GM23338 (cell line): ENCODE results near the gene SERPINB8. TPM values are rescaled to one million over a fixed set of nuclear protein-coding genes. Genes with fewer than 3 reads are reported as not detected.

Experiments used
- ATAC-seq: fragments of 200-7000 bp; cut with Tn5 transposase; 3 replicates; pipeline ENCODE4 v1.9.1; 2020
- DNase-seq: peaks from one replicate; pipeline ENCODE4 v3.0.0-alpha.2; 2015; ENCODE audit warnings: low spot score
- H2AFZ ChIP-seq: fragments of 200-600 bp; sonication (generic); 2 replicates; pipeline ENCODE4 v1.8.0; 2016; ENCODE audit warnings: antibody characterized with exemption, mild to moderate bottlenecking, moderate library complexity
- H3F3A ChIP-seq: fragments of 200-600 bp; sonication (generic); replicated peaks from 2 replicates; pipeline ENCODE4 v1.8.0; 2017; ENCODE audit warnings: antibody characterized with exemption, mixed run types, low read depth
- H3K27ac ChIP-seq: fragments of 200-600 bp; sonication (generic); 2 replicates; pipeline ENCODE4 v1.6.1; 2016; ENCODE audit warnings: low read depth
- H3K27me3 ChIP-seq: fragments of 200-600 bp; sonication (generic); 2 replicates; pipeline ENCODE4 v1.8.0; 2016; ENCODE audit warnings: mild to moderate bottlenecking, mixed run types, moderate library complexity; ENCODE audit not compliant: insufficient read depth
- H3K36me3 ChIP-seq: fragments of 200-600 bp; sonication (generic); 2 replicates; pipeline ENCODE4 v1.8.0; 2016; ENCODE audit warnings: mild to moderate bottlenecking; ENCODE audit not compliant: insufficient read depth
- H3K4me1 ChIP-seq: fragments of 200-600 bp; sonication (generic); 2 replicates; pipeline ENCODE4 v1.8.0; 2016; ENCODE audit warnings: mild to moderate bottlenecking, moderate library complexity; ENCODE audit not compliant: insufficient read depth
- H3K4me2 ChIP-seq: fragments of 200-600 bp; sonication (generic); 2 replicates; pipeline ENCODE4 v1.7.1; 2017; ENCODE audit warnings: mixed run types
- H3K4me3 ChIP-seq: fragments of 200-600 bp; sonication (generic); 2 replicates; pipeline ENCODE4 v1.6.1; 2016; ENCODE audit warnings: mixed run types
- H3K79me2 ChIP-seq: fragments of 200-600 bp; sonication (generic); replicated peaks from 2 replicates; pipeline ENCODE4 v1.8.0; 2017; ENCODE audit warnings: mild to moderate bottlenecking; ENCODE audit not compliant: insufficient read depth
- H3K9me2 ChIP-seq: fragments of 200-600 bp; sonication (generic); 2 replicates; pipeline ENCODE4 v1.8.0; 2017; ENCODE audit not compliant: insufficient read depth
- H4K20me1 ChIP-seq: fragments of 200-600 bp; sonication (generic); replicated peaks from 2 replicates; pipeline ENCODE4 v1.8.0; 2017; ENCODE audit warnings: mild to moderate bottlenecking; ENCODE audit not compliant: insufficient read depth
- H3K27ac Mint-ChIP-seq: 2 replicates; pipeline ENCODE4 v1.8.0; 2020; ENCODE audit warnings: inconsistent platforms, mild to moderate bottlenecking, moderate library complexity, mixed read lengths
- H3K27me3 Mint-ChIP-seq: 3 replicates; pipeline ENCODE4 v1.8.0; 2022; ENCODE audit warnings: low read depth, mild to moderate bottlenecking, moderate library complexity, mixed read lengths, inconsistent platforms; ENCODE audit not compliant: insufficient read depth, poor library complexity
- H3K36me3 Mint-ChIP-seq: 3 replicates; pipeline ENCODE4 v1.8.0; 2021; ENCODE audit warnings: low read depth, mild to moderate bottlenecking, inconsistent platforms, moderate library complexity, mixed read lengths
- H3K4me1 Mint-ChIP-seq: 3 replicates; pipeline ENCODE4 v1.8.0; 2020; ENCODE audit warnings: mild to moderate bottlenecking, inconsistent platforms, mixed read lengths
- H3K4me3 Mint-ChIP-seq: 3 replicates; pipeline ENCODE4 v1.8.0; 2021; ENCODE audit warnings: moderate library complexity, mild to moderate bottlenecking, inconsistent platforms, mixed read lengths
- H3K9me3 Mint-ChIP-seq: 3 replicates; pipeline ENCODE4 v1.8.0; 2020; ENCODE audit warnings: moderate library complexity, mild to moderate bottlenecking, inconsistent platforms, mixed read lengths
- CREB1 ChIP-seq: fragments of 250-450 bp; sonication (Bioruptor Pico); IDR thresholded peaks from 2 replicates; pipeline ENCODE4 v1.5.0; 2020; ENCODE audit warnings: low read depth, mild to moderate bottlenecking, moderate library complexity
- EZH2 ChIP-seq: fragments of 200-600 bp; sonication (generic); IDR thresholded peaks from one replicate; pipeline ENCODE4 v1.8.0; 2017; ENCODE audit warnings: antibody characterized with exemption, mild to moderate bottlenecking, low read depth; ENCODE audit not compliant: unreplicated experiment
- EZH2phosphoT487 ChIP-seq: fragments of 200-600 bp; sonication (generic); IDR thresholded peaks from one replicate; pipeline ENCODE4 v1.8.1; 2018; ENCODE audit warnings: antibody characterized with exemption; ENCODE audit not compliant: unreplicated experiment
- JUNB ChIP-seq: IDR thresholded peaks from one replicate; pipeline ENCODE4 v1.6.1; 2016; ENCODE audit warnings: antibody characterized with exemption; ENCODE audit not compliant: unreplicated experiment
- NANOG ChIP-seq: IDR thresholded peaks from 2 replicates; pipeline ENCODE4 v1.6.1; 2016; ENCODE audit warnings: antibody characterized with exemption, borderline replicate concordance
- POLR2AphosphoS5 ChIP-seq: IDR thresholded peaks from 2 replicates; pipeline ENCODE4 v1.6.1; 2016; ENCODE audit warnings: antibody characterized with exemption, low read depth
- REST ChIP-seq: IDR thresholded peaks from one replicate; pipeline ENCODE4 v1.6.1; 2018; ENCODE audit warnings: antibody characterized with exemption; ENCODE audit not compliant: unreplicated experiment
- ZNF114 ChIP-seq: fragments of 250-450 bp; sonication (Bioruptor Pico); IDR thresholded peaks from 2 replicates; pipeline ENCODE4 v1.5.0; 2020; ENCODE audit warnings: mild to moderate bottlenecking, moderate library complexity
- ZNF331 ChIP-seq: fragments of 250-450 bp; sonication (Bioruptor Pico); IDR thresholded peaks from 2 replicates; pipeline ENCODE4 v1.5.0; 2020; ENCODE audit warnings: low read depth, mild to moderate bottlenecking, moderate library complexity
- polyA plus RNA-seq: library from polyadenylated mRNA; unstranded; fragments of >200 nt; fragmentation: Nextera tagmentation; extraction: Ambion mirVana; gene quantifications from 2 replicates; pipeline ENCODE4 v1.2.1, GENCODE V29; 2016
- total RNA-seq: library from RNA; depleted of rRNA; stranded (reverse); fragments of >200 nt; shearing (Covaris generic); gene quantifications from 2 replicates; pipeline ENCODE4 v1.2.3, GENCODE V29; 2014
- TF ChIP-seq, protein P1 (sequence below), 2 experiments: fragments of 200-600 bp in 1 of 2; sonication (generic) in 1 of 2; conservative IDR thresholded peaks; 2 replicates each; pipeline versions ENCODE4 v1.5.1 to v1.6.1; 2016 to 2017; ENCODE audit warnings: antibody characterized with exemption in 2 of 2, low read depth in 2 of 2, mild to moderate bottlenecking in 2 of 2, moderate library complexity in 1 of 2
- TF ChIP-seq, protein P2 (sequence below): fragments of 250-450 bp; sonication (Bioruptor Pico); IDR thresholded peaks from 2 replicates; pipeline ENCODE4 v1.5.0; 2020; ENCODE audit warnings: mild to moderate bottlenecking, moderate library complexity

Gene SERPINB8
- total and polyA plus RNA-seq, 2 experiments from 2014 or later = 0.50 to 2.1 TPM

DNA sequence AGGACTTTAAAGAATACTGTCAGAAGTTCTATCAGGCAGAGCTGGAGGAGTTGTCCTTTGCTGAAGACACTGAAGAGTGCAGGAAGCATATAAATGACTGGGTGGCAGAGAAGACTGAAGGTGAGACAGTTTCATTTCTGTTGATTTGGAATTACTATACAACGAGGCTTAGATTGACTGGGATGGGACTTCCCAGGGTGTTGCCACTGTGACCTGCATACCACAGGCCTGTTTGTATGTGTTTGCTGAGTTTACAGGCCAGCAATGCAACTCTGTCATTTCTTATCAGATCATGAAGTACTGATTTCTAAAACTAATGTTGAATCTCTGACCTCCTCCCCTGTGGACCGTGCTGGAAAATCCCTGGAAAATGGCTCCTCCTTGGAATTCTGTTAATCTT lies 11.8 kb downstream of the SERPINB8 start (continued):
- TF ChIP-seq, protein P1, sequence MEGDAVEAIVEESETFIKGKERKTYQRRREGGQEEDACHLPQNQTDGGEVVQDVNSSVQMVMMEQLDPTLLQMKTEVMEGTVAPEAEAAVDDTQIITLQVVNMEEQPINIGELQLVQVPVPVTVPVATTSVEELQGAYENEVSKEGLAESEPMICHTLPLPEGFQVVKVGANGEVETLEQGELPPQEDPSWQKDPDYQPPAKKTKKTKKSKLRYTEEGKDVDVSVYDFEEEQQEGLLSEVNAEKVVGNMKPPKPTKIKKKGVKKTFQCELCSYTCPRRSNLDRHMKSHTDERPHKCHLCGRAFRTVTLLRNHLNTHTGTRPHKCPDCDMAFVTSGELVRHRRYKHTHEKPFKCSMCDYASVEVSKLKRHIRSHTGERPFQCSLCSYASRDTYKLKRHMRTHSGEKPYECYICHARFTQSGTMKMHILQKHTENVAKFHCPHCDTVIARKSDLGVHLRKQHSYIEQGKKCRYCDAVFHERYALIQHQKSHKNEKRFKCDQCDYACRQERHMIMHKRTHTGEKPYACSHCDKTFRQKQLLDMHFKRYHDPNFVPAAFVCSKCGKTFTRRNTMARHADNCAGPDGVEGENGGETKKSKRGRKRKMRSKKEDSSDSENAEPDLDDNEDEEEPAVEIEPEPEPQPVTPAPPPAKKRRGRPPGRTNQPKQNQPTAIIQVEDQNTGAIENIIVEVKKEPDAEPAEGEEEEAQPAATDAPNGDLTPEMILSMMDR (conservative IDR thresholded peaks at IDR 0.05; ENCODE audit: low read depth in 2 of 2) = no peak
- TF ChIP-seq EZH2 (no peak), CREB1 (CRISPR knock-in tag) (no peak), EZH2phosphoT487 (no peak), ZNF331 (no peak), REST (no peak)

DNA sequence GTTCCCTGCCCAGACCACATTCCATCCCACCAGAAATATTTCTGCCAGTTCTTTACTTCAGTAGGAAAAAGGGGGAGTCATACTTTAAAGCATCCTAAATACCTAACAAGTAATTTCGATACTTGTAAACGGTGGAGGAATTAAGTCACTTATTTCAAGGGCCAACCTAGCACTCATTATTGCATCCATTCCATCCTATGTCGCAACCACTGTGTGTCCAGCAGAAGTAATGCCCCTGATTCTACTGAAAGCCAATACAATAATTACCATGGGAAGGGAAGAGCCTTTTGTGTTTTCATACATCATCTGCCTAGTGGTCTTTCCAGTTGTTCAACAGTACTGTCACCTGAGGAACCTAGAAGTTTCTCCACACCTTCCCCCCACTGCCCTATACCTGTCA lies 12.5 kb downstream of the SERPINB8 start:
- Histone ChIP-seq H3K4me1 (no peaks in the 10 kb centered on the region), H2AFZ (no peak overlapping the region), H3F3A (no peaks in the 10 kb centered on the region), H3K27ac (no peak overlapping the region), H4K20me1 (no peaks in the 10 kb centered on the region), H3K9me2 (no peaks in the 10 kb centered on the region), H3K79me2 (no peaks in the 10 kb centered on the region), H3K36me3 (no peaks in the 10 kb centered on the region), H3K4me3 (no peak overlapping the region), H3K27me3 (peaks cover 31% of the 10 kb centered on the region), H3K4me2 (no peak overlapping the region)
- H3K4me3 Mint-ChIP-seq = no peak overlapping the region
- H3K36me3 Mint-ChIP-seq = no peaks in the 10 kb centered on the region
- ATAC-seq (no peak), DNase-seq (no peak)
- peaks cover 25% of the 10 kb centered on the region for H3K27me3 Mint-ChIP-seq
- no peak overlapping the region for H3K27ac Mint-ChIP-seq
- H3K4me1 Mint-ChIP-seq = peaks cover 4% of the 10 kb centered on the region; the same call in 2 of the 3 replicates
- no peaks in the 10 kb centered on the region for H3K9me3 Mint-ChIP-seq
- TF ChIP-seq, protein P1 (conservative IDR thresholded peaks at IDR 0.05; ENCODE audit: low read depth in 2 of 2) = no peak
- TF ChIP-seq ZNF114 = no peak
- no peak for TF ChIP-seq EZH2
- no peak for TF ChIP-seq CREB1 (CRISPR knock-in tag)
- TF ChIP-seq, protein P2, sequence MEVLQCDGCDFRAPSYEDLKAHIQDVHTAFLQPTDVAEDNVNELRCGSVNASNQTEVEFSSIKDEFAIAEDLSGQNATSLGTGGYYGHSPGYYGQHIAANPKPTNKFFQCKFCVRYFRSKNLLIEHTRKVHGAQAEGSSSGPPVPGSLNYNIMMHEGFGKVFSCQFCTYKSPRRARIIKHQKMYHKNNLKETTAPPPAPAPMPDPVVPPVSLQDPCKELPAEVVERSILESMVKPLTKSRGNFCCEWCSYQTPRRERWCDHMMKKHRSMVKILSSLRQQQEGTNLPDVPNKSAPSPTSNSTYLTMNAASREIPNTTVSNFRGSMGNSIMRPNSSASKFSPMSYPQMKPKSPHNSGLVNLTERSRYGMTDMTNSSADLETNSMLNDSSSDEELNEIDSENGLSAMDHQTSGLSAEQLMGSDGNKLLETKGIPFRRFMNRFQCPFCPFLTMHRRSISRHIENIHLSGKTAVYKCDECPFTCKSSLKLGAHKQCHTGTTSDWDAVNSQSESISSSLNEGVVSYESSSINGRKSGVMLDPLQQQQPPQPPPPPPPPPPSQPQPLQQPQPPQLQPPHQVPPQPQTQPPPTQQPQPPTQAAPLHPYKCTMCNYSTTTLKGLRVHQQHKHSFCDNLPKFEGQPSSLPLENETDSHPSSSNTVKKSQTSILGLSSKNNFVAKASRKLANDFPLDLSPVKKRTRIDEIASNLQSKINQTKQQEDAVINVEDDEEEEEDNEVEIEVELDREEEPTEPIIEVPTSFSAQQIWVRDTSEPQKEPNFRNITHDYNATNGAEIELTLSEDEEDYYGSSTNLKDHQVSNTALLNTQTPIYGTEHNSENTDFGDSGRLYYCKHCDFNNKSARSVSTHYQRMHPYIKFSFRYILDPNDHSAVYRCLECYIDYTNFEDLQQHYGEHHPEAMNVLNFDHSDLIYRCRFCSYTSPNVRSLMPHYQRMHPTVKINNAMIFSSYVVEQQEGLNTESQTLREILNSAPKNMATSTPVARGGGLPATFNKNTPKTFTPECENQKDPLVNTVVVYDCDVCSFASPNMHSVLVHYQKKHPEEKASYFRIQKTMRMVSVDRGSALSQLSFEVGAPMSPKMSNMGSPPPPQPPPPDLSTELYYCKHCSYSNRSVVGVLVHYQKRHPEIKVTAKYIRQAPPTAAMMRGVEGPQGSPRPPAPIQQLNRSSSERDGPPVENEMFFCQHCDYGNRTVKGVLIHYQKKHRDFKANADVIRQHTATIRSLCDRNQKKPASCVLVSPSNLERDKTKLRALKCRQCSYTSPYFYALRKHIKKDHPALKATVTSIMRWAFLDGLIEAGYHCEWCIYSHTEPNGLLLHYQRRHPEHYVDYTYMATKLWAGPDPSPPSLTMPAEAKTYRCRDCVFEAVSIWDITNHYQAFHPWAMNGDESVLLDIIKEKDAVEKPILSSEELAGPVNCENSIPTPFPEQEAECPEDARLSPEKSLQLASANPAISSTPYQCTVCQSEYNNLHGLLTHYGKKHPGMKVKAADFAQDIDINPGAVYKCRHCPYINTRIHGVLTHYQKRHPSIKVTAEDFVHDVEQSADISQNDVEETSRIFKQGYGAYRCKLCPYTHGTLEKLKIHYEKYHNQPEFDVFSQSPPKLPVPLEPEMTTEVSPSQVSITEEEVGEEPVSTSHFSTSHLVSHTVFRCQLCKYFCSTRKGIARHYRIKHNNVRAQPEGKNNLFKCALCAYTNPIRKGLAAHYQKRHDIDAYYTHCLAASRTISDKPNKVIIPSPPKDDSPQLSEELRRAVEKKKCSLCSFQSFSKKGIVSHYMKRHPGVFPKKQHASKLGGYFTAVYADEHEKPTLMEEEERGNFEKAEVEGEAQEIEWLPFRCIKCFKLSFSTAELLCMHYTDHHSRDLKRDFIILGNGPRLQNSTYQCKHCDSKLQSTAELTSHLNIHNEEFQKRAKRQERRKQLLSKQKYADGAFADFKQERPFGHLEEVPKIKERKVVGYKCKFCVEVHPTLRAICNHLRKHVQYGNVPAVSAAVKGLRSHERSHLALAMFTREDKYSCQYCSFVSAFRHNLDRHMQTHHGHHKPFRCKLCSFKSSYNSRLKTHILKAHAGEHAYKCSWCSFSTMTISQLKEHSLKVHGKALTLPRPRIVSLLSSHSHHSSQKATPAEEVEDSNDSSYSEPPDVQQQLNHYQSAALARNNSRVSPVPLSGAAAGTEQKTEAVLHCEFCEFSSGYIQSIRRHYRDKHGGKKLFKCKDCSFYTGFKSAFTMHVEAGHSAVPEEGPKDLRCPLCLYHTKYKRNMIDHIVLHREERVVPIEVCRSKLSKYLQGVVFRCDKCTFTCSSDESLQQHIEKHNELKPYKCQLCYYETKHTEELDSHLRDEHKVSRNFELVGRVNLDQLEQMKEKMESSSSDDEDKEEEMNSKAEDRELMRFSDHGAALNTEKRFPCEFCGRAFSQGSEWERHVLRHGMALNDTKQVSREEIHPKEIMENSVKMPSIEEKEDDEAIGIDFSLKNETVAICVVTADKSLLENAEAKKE (CRISPR knock-in tag) = no peak
- TF ChIP-seq POLR2AphosphoS5 = no peak
- no peak for TF ChIP-seq NANOG
- TF ChIP-seq JUNB = no peak
